HepG2 (cell line): ENCODE data around the gene SYMPK. TPM values are rescaled to one million over a fixed set of nuclear protein-coding genes. Genes with fewer than 3 reads are reported as not detected.
A peak's percentile ranks its signal among the peaks of the same experiment; 100 is the strongest.

Source experiments
- ATAC-seq: fragments of 200-7000 bp; cut with Tn5 transposase; 3 replicates; pipeline ENCODE4 v1.9.1; 2020; ENCODE audit warnings: mild to moderate bottlenecking, moderate library complexity
- BruUV-seq: library from RNA; stranded (reverse); fragments of 400-500 nt; replicated peaks from 2 replicates; lab custom pipeline; 2021; lab: Mats Ljungman, UMichigan
- CTCF ChIA-PET: fragments of 300-600 bp; formaldehyde crosslinking; extraction: SDS; loops from one replicate; lab custom pipeline; 2021; ENCODE audit warnings: low total read pairs, inconsistent platforms, low intra/inter-chr PET ratio; lab: Yijun Ruan, JAX
- POLR2A ChIA-PET: fragments of 350-600 bp; sonication (Branson Sonifier 250); formaldehyde crosslinking; loops from one replicate; lab custom pipeline; 2020; ENCODE audit warnings: antibody characterized with exemption, inconsistent platforms; lab: Yijun Ruan, JAX
- DNase-seq: peaks from one replicate; pipeline ENCODE4 v3.0.0-alpha.2; 2015; ENCODE audit warnings: low spot score
- FAIRE-seq: peaks from 3 replicates; lab custom pipeline; 2011; peaks lifted over from hg19 to GRCh38; lab: Jason Lieb, UNC
- H2AFZ ChIP-seq: one replicate; pipeline ENCODE4 v1.6.1; 2011; ENCODE audit warnings: low read length, inconsistent platforms
- H3K27ac ChIP-seq: fragments of 300-600 bp; 3 replicates; pipeline ENCODE4 v1.8.0; 2011; ENCODE audit warnings: mixed run types, mild to moderate bottlenecking, mixed read lengths, low read length, inconsistent platforms; ENCODE audit not compliant: insufficient read depth; ENCODE audit errors: extremely low read length
- H3K27me3 ChIP-seq, 2 experiments: fragments of 200-600 bp in 1 of 2; 2 replicates in 1 of 2; 3 replicates in 1 of 2; pipeline versions ENCODE4 v1.6.0 to v1.8.0; 2011; ENCODE audit warnings: low read length in 2 of 2, mild to moderate bottlenecking in 2 of 2, moderate library complexity in 2 of 2, inconsistent platforms in 1 of 2; ENCODE audit not compliant: insufficient read depth in 2 of 2, control insufficient read depth in 1 of 2
- H3K36me3 ChIP-seq, 2 experiments: fragments of 200-600 bp in 1 of 2; replicated peaks in 1 of 2; 2 replicates in 1 of 2; 3 replicates in 1 of 2; pipeline versions ENCODE4 v1.5.1 to v1.8.0; 2011; ENCODE audit warnings: low read length in 2 of 2, inconsistent platforms in 1 of 2; ENCODE audit not compliant: insufficient read depth in 2 of 2, control insufficient read depth in 1 of 2
- H3K4me1 ChIP-seq: 2 replicates; pipeline ENCODE4 v1.5.1; 2012; ENCODE audit warnings: low read length, inconsistent platforms; ENCODE audit not compliant: insufficient read depth
- H3K4me2 ChIP-seq: 2 replicates; pipeline ENCODE4 v1.6.0; 2011; ENCODE audit warnings: low read depth, low read length, inconsistent platforms
- H3K4me3 ChIP-seq, 3 experiments: fragments of 200-600 bp in 1 of 3; sonication (generic), shearing (Covaris generic) in 1 of 3; replicated peaks in 1 of 3; 2 replicates each; pipeline ENCODE4 v1.5.1; 2011 to 2016; ENCODE audit warnings: low read length in 3 of 3, inconsistent platforms in 2 of 3, low read depth in 2 of 3, mild to moderate bottlenecking in 2 of 3, control low read depth in 1 of 3, mixed read lengths in 1 of 3; ENCODE audit not compliant: insufficient read depth in 1 of 3
- H3K79me2 ChIP-seq: one replicate; pipeline ENCODE4 v1.6.1; 2011; ENCODE audit warnings: low read length, inconsistent platforms; ENCODE audit not compliant: insufficient read depth
- H3K9ac ChIP-seq: 2 replicates; pipeline ENCODE4 v1.6.0; 2011; ENCODE audit warnings: mild to moderate bottlenecking, low read depth, low read length, inconsistent platforms; ENCODE audit not compliant: insufficient read depth
- H3K9me3 ChIP-seq: 2 replicates; pipeline ENCODE4 v1.5.1; 2012; ENCODE audit warnings: mild to moderate bottlenecking, low read length
- H4K20me1 ChIP-seq: 2 replicates; pipeline ENCODE4 v1.6.0; 2011; ENCODE audit warnings: inconsistent platforms, mild to moderate bottlenecking, low read length, moderate library complexity; ENCODE audit not compliant: insufficient read depth
- ZC3H4 ChIP-seq: sonication (generic); formaldehyde crosslinking; IDR thresholded peaks from 2 replicates; pipeline ENCODE4 v1.4.0; 2020; ENCODE audit warnings: missing genetic modification reagents, borderline replicate concordance
- ZHX2 ChIP-seq, 2 experiments: sonication (generic) in 1 of 2; formaldehyde crosslinking in 1 of 2; IDR thresholded peaks; 2 replicates each; pipeline versions ENCODE4 v1.6.1 to v1.9.0; 2014 to 2022; ENCODE audit warnings: antibody characterized with exemption in 1 of 2, borderline replicate concordance in 1 of 2, inconsistent platforms in 1 of 2, low read depth in 1 of 2, missing genetic modification reagents in 1 of 2
- ZNF121 ChIP-seq: sonication (generic); formaldehyde crosslinking; IDR thresholded peaks from 2 replicates; pipeline ENCODE4 v1.5.0; 2020; ENCODE audit warnings: mild to moderate bottlenecking, missing genetic modification reagents
- ZNF460 ChIP-seq: sonication (generic); formaldehyde crosslinking; IDR thresholded peaks from 2 replicates; pipeline ENCODE4 v1.5.1; 2020; ENCODE audit warnings: missing genetic modification reagents, mild to moderate bottlenecking, borderline replicate concordance
- ZNF589 ChIP-seq: sonication (generic); formaldehyde crosslinking; conservative IDR thresholded peaks from 2 replicates; pipeline ENCODE4 v1.8.0; 2022; ENCODE audit warnings: mild to moderate bottlenecking, moderate library complexity, missing genetic modification reagents
- ZNF629 ChIP-seq: sonication (generic); formaldehyde crosslinking; conservative IDR thresholded peaks from 2 replicates; pipeline ENCODE4 v1.5.0; 2020; ENCODE audit warnings: missing genetic modification reagents
- ZNF691 ChIP-seq: sonication (generic); formaldehyde crosslinking; IDR thresholded peaks from 2 replicates; pipeline ENCODE4 v1.4.0; 2020; ENCODE audit warnings: missing genetic modification reagents, low read depth, mild to moderate bottlenecking, borderline replicate concordance
- WGBS: methylation state at CpG from one replicate; pipeline ENCODE4 v1.1.6; 2017; ENCODE audit warnings: low lambda C conversion rate; 5-methylcytosine and 5-hydroxymethylcytosine counted together
- in situ Hi-C: cut with HindIII; loops from 2 replicates; pipeline ENCODE4 v1.10.0; 2017; ENCODE audit warnings: low pct_unique_long_range_greater_than_20kb; ENCODE audit not compliant: extremely low pct_ligation_motif_present
- intact Hi-C: fragments of 100-400 bp; cut with micrococcal nuclease; formaldehyde crosslinking; loops from one replicate; pipeline ENCODE4 v1.10.0; 2022; ENCODE audit not compliant: unreplicated experiment
- polyA plus RNA-seq, 8 experiments: library from polyadenylated mRNA; depleted of rRNA in 3 of 8; stranded (reverse) in 7 of 8; unstranded in 1 of 8; fragments of >200 nt; fragmentation: Illumina TruSeq in 4 of 8; extraction: Trizol in 4 of 8; gene quantifications; 2 replicates each; pipeline versions ENCODE4 v1.2.1 to v1.2.3, GENCODE V29; 2011 to 2016; ENCODE audit warnings: low read depth in 4 of 8, missing spikeins in 1 of 8, mixed read lengths in 1 of 8; ENCODE audit not compliant: insufficient read depth in 1 of 8
- total RNA-seq, 5 experiments: library from RNA; depleted of rRNA; stranded (reverse); fragments of >200 nt; fragmentation: Illumina TruSeq; extraction: Trizol; gene quantifications; 2 replicates each; pipeline ENCODE4 v1.2.3, GENCODE V29; 2016; ENCODE audit warnings: low read depth in 1 of 5

The SYMPK gene
- total and polyA plus RNA-seq, 2 of the 13 experiments (the other 11 are each of a cell fraction or from before 2014, with no cell fraction given): 21.9 to 55.7 TPM

- FAIRE-seq: no peak
- intact Hi-C loops (no loop called here), in situ Hi-C loops (no loop called here)
- Histone ChIP-seq H3K79me2 (peaks cover 20% of the 10 kb centered on the region), H2AFZ (no peak overlapping the region), H3K4me2 (no peak overlapping the region), H3K4me3 (no peak overlapping the region), H3K27me3 (no peaks in the 10 kb centered on the region), H3K27ac (no peak overlapping the region), H4K20me1 (no peaks in the 10 kb centered on the region), H3K9me3 (no peaks in the 10 kb centered on the region), H3K4me1 (peaks cover 60% of the 10 kb centered on the region), H3K36me3 (peaks cover 1 to 13% of the 10 kb centered on the region in 2 experiments; a peak in 3 of 5 replicates), H3K9ac (no peak overlapping the region)
- no peak for TF ChIP-seq ZC3H4 (CRISPR knock-in tag)
- TF ChIP-seq ZNF629 (CRISPR knock-in tag): peak; percentile 89
- ATAC-seq: no peak
- no peak for DNase-seq
- ChIA-PET CTCF (no interaction called here), POLR2A (no interaction called here)
- over 99% methylated on average over 7 of the region's 7 CpGs for WGBS
- BruUV-seq: no TSS peak
These were observed 36.3 kb upstream of the SYMPK start for GRCh38 chr19:45899253-45899652.

- H3K4me3 ChIP-seq: no peak overlapping the region
- ATAC-seq (no peak), FAIRE-seq (no peak), DNase-seq (no peak)
- peaks cover 1 to 13% of the 10 kb centered on the region in 2 experiments; a peak in 3 of 5 replicates for H3K36me3 ChIP-seq
- H3K4me1 ChIP-seq: peaks cover 52% of the 10 kb centered on the region
- in situ Hi-C loops (no loop called here), intact Hi-C loops (no loop called here)
- no peaks in the 10 kb centered on the region for H3K27me3 ChIP-seq
- peaks cover 20% of the 10 kb centered on the region for H3K79me2 ChIP-seq
- no peak overlapping the region for H3K9ac ChIP-seq
- POLR2A ChIA-PET: no interaction called here
- H4K20me1 ChIP-seq: no peaks in the 10 kb centered on the region
- CTCF ChIA-PET: no interaction called here
- WGBS: 86% methylated on average over 8 of the region's 8 CpGs
- H2AFZ ChIP-seq: no peak overlapping the region
- TF ChIP-seq ZNF589 (CRISPR knock-in tag) (no peak), ZHX2 (IDR thresholded peaks at IDR 0.05; ENCODE audit: low read depth) (no peak), ZHX2 (CRISPR knock-in tag; IDR thresholded peaks at IDR 0.05; ENCODE audit: borderline replicate concordance) (no peak), ZNF121 (CRISPR knock-in tag) (peak; percentile 89), ZNF460 (CRISPR knock-in tag) (peak; percentile 78), ZNF691 (CRISPR knock-in tag) (no peak)
- H3K9me3 ChIP-seq: no peaks in the 10 kb centered on the region
- BruUV-seq: no TSS peak
- no peak overlapping the region for H3K4me2 ChIP-seq
- peak overlapping the region; percentile 12 for H3K27ac ChIP-seq
These were observed 34.4 kb upstream of the SYMPK start for GRCh38 chr19:45897261-45897812.
